K562 (cell line): Measurements from ENCODE around the gene FRYL. TPM values are rescaled to one million over a fixed set of nuclear protein-coding genes. Genes with fewer than 3 reads are reported as not detected.
"Not testable (repeated sequence)": the region's sequence is repeated elsewhere in the genome, so short reads cannot be mapped to it uniquely, and the experiment has no call there.

ENCODE experiments used
- ATAC-seq: fragments of 200-7000 bp; cut with Tn5 transposase; 3 replicates; pipeline ENCODE4 v1.9.1; 2020; ENCODE audit warnings: moderate library complexity
- BruUV-seq: library from RNA; stranded (reverse); fragments of 400-500 nt; replicated peaks from 2 replicates; lab custom pipeline; 2021; lab: Mats Ljungman, UMichigan
- CTCF ChIA-PET: fragments of 300-600 bp; formaldehyde crosslinking; extraction: SDS; loops from one replicate; lab custom pipeline; 2021; ENCODE audit warnings: low intra/inter-chr PET ratio; lab: Yijun Ruan, JAX
- POLR2A ChIA-PET: fragments of 300-600, 350-650 bp; sonication (Branson Sonifier 250); formaldehyde crosslinking; extraction: SDS; loops from one replicate; lab custom pipeline; 2021; ENCODE audit warnings: antibody characterized with exemption, inconsistent platforms; lab: Yijun Ruan, JAX
- DNase-seq, 4 experiments: peaks; one replicate each; pipeline versions ENCODE4 v3.0.0 to v3.0.0-alpha.2; 2011 to 2018; ENCODE audit warnings: low spot score in 3 of 4, mixed read lengths in 3 of 4; ENCODE audit errors: extremely low read depth in 1 of 4
- FAIRE-seq: peaks from 2 replicates; lab custom pipeline; 2011; peaks lifted over from hg19 to GRCh38; lab: Jason Lieb, UNC
- H2AFZ ChIP-seq: 2 replicates; pipeline ENCODE4 v1.6.0; 2011; ENCODE audit warnings: low read depth, low read length, control low read depth, inconsistent platforms
- H3K27ac ChIP-seq: fragments of 200-600 bp; 3 replicates; pipeline ENCODE4 v1.8.0; 2011; ENCODE audit warnings: low read depth, mild to moderate bottlenecking, control low read depth, inconsistent platforms, low read length, moderate library complexity, mixed read lengths; ENCODE audit errors: extremely low read depth
- H3K27me3 ChIP-seq, 2 experiments: fragments of 300-600 bp in 1 of 2; 2 replicates in 1 of 2; 3 replicates in 1 of 2; pipeline versions ENCODE4 v1.6.0 to v1.8.0; 2011; ENCODE audit warnings: inconsistent platforms in 2 of 2, low read length in 2 of 2, mild to moderate bottlenecking in 1 of 2, mixed read lengths in 1 of 2, moderate library complexity in 1 of 2; ENCODE audit not compliant: control insufficient read depth in 2 of 2, insufficient read depth in 2 of 2
- H3K36me3 ChIP-seq: fragments of 300-600 bp; 3 replicates; pipeline ENCODE4 v1.8.0; 2011; ENCODE audit warnings: mild to moderate bottlenecking, low read length, inconsistent platforms; ENCODE audit not compliant: control insufficient read depth, insufficient read depth
- H3K4me1 ChIP-seq, 2 experiments: fragments of 200-600 bp in 1 of 2; replicated peaks in 1 of 2; 2 replicates in 1 of 2; 3 replicates in 1 of 2; pipeline versions ENCODE4 v1.5.1 to v1.8.0; 2011; ENCODE audit warnings: inconsistent platforms in 2 of 2, low read length in 2 of 2, mild to moderate bottlenecking in 1 of 2, mixed read lengths in 1 of 2, moderate library complexity in 1 of 2; ENCODE audit not compliant: control insufficient read depth in 2 of 2, insufficient read depth in 2 of 2
- H3K4me2 ChIP-seq: 2 replicates; pipeline ENCODE4 v1.6.1; 2011; ENCODE audit warnings: low read length, control low read depth, inconsistent platforms, mixed read lengths; ENCODE audit not compliant: insufficient read depth
- H3K4me3 ChIP-seq: fragments of 200-600 bp; sonication (generic), shearing (Covaris generic); 2 replicates; pipeline ENCODE4 v1.5.1; 2016; ENCODE audit warnings: control low read depth, inconsistent platforms
- H3K79me2 ChIP-seq: fragments of 200-600 bp; 3 replicates; pipeline ENCODE4 v1.8.0; 2011; ENCODE audit warnings: low read length, inconsistent platforms; ENCODE audit not compliant: control insufficient read depth, insufficient read depth
- H3K9ac ChIP-seq, 2 experiments: 2 replicates each; pipeline versions ENCODE4 v1.6.0 to v1.6.1; 2011; ENCODE audit warnings: low read depth in 2 of 2, low read length in 2 of 2, control low read depth in 1 of 2, inconsistent platforms in 1 of 2, mild to moderate bottlenecking in 1 of 2, mixed read lengths in 1 of 2; ENCODE audit not compliant: insufficient read depth in 1 of 2
- H3K9me1 ChIP-seq: one replicate; pipeline ENCODE4 v1.6.0; 2011; ENCODE audit warnings: inconsistent platforms, mild to moderate bottlenecking, low read length, moderate library complexity; ENCODE audit not compliant: control insufficient read depth, insufficient read depth
- H3K9me3 ChIP-seq: replicated peaks from 2 replicates; pipeline ENCODE4 v1.5.1; 2011; ENCODE audit warnings: low read depth, low read length, inconsistent platforms; ENCODE audit not compliant: control insufficient read depth, insufficient read depth
- H4K20me1 ChIP-seq: replicated peaks from 2 replicates; pipeline ENCODE4 v1.6.1; 2011; ENCODE audit warnings: low read length, inconsistent platforms, mixed read lengths; ENCODE audit not compliant: control insufficient read depth, insufficient read depth
- JUND ChIP-seq, 2 experiments: IDR thresholded peaks; 2 replicates in 1 of 2; 3 replicates in 1 of 2; pipeline ENCODE4 v1.6.1; 2011; ENCODE audit warnings: borderline replicate concordance in 2 of 2, low read depth in 2 of 2, low read length in 2 of 2, improper control_type of control experiment in 1 of 2, missing biosample characterization in 1 of 2, missing genetic modification characterization in 1 of 2, missing genetic modification reagents in 1 of 2
- YBX1 ChIP-seq: fragments of 450-650 bp; IDR thresholded peaks from 2 replicates; pipeline ENCODE4 v1.7.1; 2016; ENCODE audit warnings: mild to moderate bottlenecking
- WGBS: fragments of 100-300 bp; shearing (Covaris generic); methylation state at CpG from one replicate; pipeline ENCODE4 v1.1.6; 2016; ENCODE audit warnings: low coverage, mixed read lengths; ENCODE audit not compliant: insufficient coverage; ENCODE audit errors: missing lambda C conversion rate; 5-methylcytosine and 5-hydroxymethylcytosine counted together
- in situ Hi-C: fragments of 300-500 bp; cut with MboI; formaldehyde crosslinking; loops from 4 replicates; pipeline ENCODE4 v1.15.0; 2018; ENCODE audit warnings: inconsistent platforms, mixed read lengths
- intact Hi-C: fragments of 100-400 bp; cut with micrococcal nuclease; formaldehyde crosslinking; loops from 2 replicates; pipeline ENCODE4 v1.14.2; 2022
- polyA plus RNA-seq, 8 experiments: library from polyadenylated mRNA; depleted of rRNA in 4 of 8; stranded (reverse) in 5 of 8; unstranded in 3 of 8; fragments of >200 nt; fragmentation: Nextera tagmentation in 2 of 8; fragmentation: Illumina TruSeq in 1 of 8; extraction: Ambion mirVana in 2 of 8; extraction: Trizol in 1 of 8; gene quantifications; 2 replicates each; pipeline versions ENCODE4 v1.2.1 to v1.2.3, GENCODE V29; 2011 to 2014; ENCODE audit warnings: inconsistent platforms in 1 of 8, missing spikeins in 1 of 8
- total RNA-seq, 7 experiments: library from RNA; depleted of rRNA in 6 of 7; stranded (reverse); fragments of >200 nt in 6 of 7; fragmentation: Illumina TruSeq in 2 of 7; extraction: Trizol in 2 of 7; gene quantifications; 2 replicates each; pipeline versions ENCODE4 v1.2.1 to v1.2.3, GENCODE V29; 2011 to 2021; ENCODE audit warnings: low replicate concordance in 1 of 7

FRYL gene
- total and polyA plus RNA-seq, 9 of the 15 experiments (the other 6 are each of a cell fraction or from before 2014, with no cell fraction given): 7.2 to 34.9 (median 15.9) TPM

- H3K27ac ChIP-seq, H3K27me3 ChIP-seq, H3K4me1 ChIP-seq, H3K9me1 ChIP-seq, FAIRE-seq, intact Hi-C loops, H4K20me1 ChIP-seq, BruUV-seq, H3K4me3 ChIP-seq, DNase-seq, H3K9ac ChIP-seq, H2AFZ ChIP-seq, CTCF ChIA-PET, in situ Hi-C loops, ATAC-seq, H3K4me2 ChIP-seq, H3K36me3 ChIP-seq, H3K79me2 ChIP-seq, POLR2A ChIA-PET, H3K9me3 ChIP-seq: not testable (repeated sequence)
- 71% methylated on average over 7 of the region's 7 CpGs for WGBS
These were observed 36.2 kb upstream of the FRYL start for GRCh38 chr4:48816297-48816696.

- H2AFZ ChIP-seq: no peak overlapping the region
- WGBS: 7% methylated on average over 2 of the region's 2 CpGs
- no TSS peak for BruUV-seq
These were observed 35.4 kb upstream of the FRYL start for GRCh38 chr4:48815483-48815882.

More at GRCh38 chr4:48815483-48815882, 35.4 kb upstream of the FRYL start:
- ChIA-PET POLR2A (interaction anchor here (0.5 to 0.7 kb wide), 2 partner anchors 35 to 123 kb away, joined by 3 read pairs; no protein-coding TSS in a partner anchor), CTCF (no interaction called here)
- no peaks in the 10 kb centered on the region for H3K36me3 ChIP-seq
- H3K9ac ChIP-seq: no peak overlapping the region
- no peak for FAIRE-seq
- H3K4me1 ChIP-seq: no peaks in the 10 kb centered on the region; a peak in 1 of 5 replicates
- H3K27ac ChIP-seq: no peak overlapping the region
- peaks cover 0 to 3% of the 10 kb centered on the region in 2 experiments; a peak in 1 of 5 replicates for H3K27me3 ChIP-seq
- in situ Hi-C loops: no loop called here
- no peak overlapping the region for H3K4me3 ChIP-seq
- intact Hi-C loops: no loop called here
- no peaks in the 10 kb centered on the region for H3K79me2 ChIP-seq
- H3K4me2 ChIP-seq: no peak overlapping the region
- no peak for ATAC-seq
- H3K9me3 ChIP-seq: no peaks in the 10 kb centered on the region
- no peak for DNase-seq
- H4K20me1 ChIP-seq: no peaks in the 10 kb centered on the region
- no peaks in the 10 kb centered on the region for H3K9me1 ChIP-seq
- no peak for TF ChIP-seq YBX1
- peak; percentile 32; the same call in 1 of the 2 replicates for TF ChIP-seq JUND (IDR thresholded peaks at IDR 0.05; ENCODE audit: borderline replicate concordance, low read depth, low read length)
- no peak; the same call in 2 of the 3 replicates for TF ChIP-seq JUND (tag; IDR thresholded peaks at IDR 0.05; ENCODE audit: borderline replicate concordance, low read depth, low read length)
- TF ChIP-seq, all 486 proteins: peak for 1
